HL-60 (cell line): Measurements from ENCODE around the gene PSMC2.

Experiments
- DNase-seq, 2 experiments: peaks; one replicate each; pipeline ENCODE4 v3.0.0-alpha.2; 2010 to 2020; ENCODE audit warnings: low read depth in 1 of 2, low spot score in 1 of 2
- H3K27ac ChIP-seq: fragments of 250-450 bp; sonication (Bioruptor Pico); replicated peaks from 2 replicates; pipeline ENCODE4 v1.5.1; 2020; ENCODE audit warnings: mild to moderate bottlenecking, moderate library complexity
- H3K27me3 ChIP-seq: fragments of 250-450 bp; sonication (Bioruptor Pico); 2 replicates; pipeline ENCODE4 v1.5.1; 2021; ENCODE audit warnings: mild to moderate bottlenecking, moderate library complexity; ENCODE audit not compliant: insufficient read depth, poor library complexity, severe bottlenecking
- H3K4me3 ChIP-seq: replicated peaks from 2 replicates; pipeline ENCODE4 v1.5.1; 2011; ENCODE audit warnings: mild to moderate bottlenecking, control low read depth, low read length; ENCODE audit not compliant: insufficient read depth
- GABPA ChIP-seq: IDR thresholded peaks from 2 replicates; pipeline ENCODE4 v1.6.1; 2012; ENCODE audit warnings: low read depth
- POLR2AphosphoS5 ChIP-seq: IDR thresholded peaks from 2 replicates; pipeline ENCODE4 v1.6.1; 2012; ENCODE audit warnings: low read depth
- REST ChIP-seq: IDR thresholded peaks from 2 replicates; pipeline ENCODE4 v1.6.1; 2012; ENCODE audit warnings: low read depth; ENCODE audit not compliant: insufficient replicate concordance
- SPI1 ChIP-seq: IDR thresholded peaks from 2 replicates; pipeline ENCODE4 v1.6.1; 2012; ENCODE audit warnings: low read depth, mild to moderate bottlenecking, borderline replicate concordance
- TF ChIP-seq, protein P1 (sequence below): IDR thresholded peaks from one replicate; pipeline ENCODE4 v1.5.1; 2011; ENCODE audit warnings: low read length, control low read depth, inconsistent platforms; ENCODE audit not compliant: insufficient read depth

PSMC2 gene

DNA sequence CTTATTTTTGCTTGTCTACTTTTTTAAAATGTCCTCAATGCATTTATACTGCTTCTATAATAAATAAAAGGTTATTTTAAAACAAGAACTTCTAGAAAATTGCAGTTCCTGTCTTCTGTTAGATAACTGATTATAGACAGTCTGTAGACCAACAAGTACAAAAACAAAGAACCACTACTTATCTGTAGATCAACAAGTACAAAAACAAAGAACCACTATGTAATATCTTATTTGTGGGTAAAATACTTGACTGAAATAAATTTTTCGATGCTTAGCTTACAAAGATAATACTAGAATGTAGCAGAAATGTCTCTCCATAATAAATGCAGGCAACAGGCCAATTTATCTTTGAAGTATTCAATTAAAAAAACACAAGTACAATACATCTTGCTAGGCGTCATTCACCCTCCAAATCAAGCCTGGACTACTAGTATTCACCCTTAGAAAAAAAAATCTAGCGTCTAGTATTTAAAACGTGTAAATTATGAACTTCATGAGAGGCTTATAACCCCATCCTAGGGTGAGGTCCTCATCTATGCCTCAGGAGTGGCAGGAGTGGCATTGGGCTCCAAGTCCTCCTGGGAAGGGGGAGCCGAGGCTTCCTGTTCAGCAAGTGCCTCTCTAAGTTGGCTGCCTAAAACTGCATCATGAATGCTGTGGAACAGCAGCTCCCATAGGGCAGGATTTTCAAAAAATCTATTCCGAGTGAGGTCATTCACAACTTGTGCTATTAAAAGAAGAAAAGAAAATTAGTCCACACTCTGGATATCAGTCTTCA, 26.6 kb downstream of the PSMC2 start:
- TF ChIP-seq GABPA (no peak), REST (no peak), POLR2AphosphoS5 (no peak), SPI1 (no peak)
- TF ChIP-seq, protein P1, sequence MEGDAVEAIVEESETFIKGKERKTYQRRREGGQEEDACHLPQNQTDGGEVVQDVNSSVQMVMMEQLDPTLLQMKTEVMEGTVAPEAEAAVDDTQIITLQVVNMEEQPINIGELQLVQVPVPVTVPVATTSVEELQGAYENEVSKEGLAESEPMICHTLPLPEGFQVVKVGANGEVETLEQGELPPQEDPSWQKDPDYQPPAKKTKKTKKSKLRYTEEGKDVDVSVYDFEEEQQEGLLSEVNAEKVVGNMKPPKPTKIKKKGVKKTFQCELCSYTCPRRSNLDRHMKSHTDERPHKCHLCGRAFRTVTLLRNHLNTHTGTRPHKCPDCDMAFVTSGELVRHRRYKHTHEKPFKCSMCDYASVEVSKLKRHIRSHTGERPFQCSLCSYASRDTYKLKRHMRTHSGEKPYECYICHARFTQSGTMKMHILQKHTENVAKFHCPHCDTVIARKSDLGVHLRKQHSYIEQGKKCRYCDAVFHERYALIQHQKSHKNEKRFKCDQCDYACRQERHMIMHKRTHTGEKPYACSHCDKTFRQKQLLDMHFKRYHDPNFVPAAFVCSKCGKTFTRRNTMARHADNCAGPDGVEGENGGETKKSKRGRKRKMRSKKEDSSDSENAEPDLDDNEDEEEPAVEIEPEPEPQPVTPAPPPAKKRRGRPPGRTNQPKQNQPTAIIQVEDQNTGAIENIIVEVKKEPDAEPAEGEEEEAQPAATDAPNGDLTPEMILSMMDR = no peak
- DNase-seq = no peak
- Histone ChIP-seq H3K27ac (no peak overlapping the region), H3K4me3 (no peak overlapping the region), H3K27me3 (no peaks in the 10 kb centered on the region)

DNA sequence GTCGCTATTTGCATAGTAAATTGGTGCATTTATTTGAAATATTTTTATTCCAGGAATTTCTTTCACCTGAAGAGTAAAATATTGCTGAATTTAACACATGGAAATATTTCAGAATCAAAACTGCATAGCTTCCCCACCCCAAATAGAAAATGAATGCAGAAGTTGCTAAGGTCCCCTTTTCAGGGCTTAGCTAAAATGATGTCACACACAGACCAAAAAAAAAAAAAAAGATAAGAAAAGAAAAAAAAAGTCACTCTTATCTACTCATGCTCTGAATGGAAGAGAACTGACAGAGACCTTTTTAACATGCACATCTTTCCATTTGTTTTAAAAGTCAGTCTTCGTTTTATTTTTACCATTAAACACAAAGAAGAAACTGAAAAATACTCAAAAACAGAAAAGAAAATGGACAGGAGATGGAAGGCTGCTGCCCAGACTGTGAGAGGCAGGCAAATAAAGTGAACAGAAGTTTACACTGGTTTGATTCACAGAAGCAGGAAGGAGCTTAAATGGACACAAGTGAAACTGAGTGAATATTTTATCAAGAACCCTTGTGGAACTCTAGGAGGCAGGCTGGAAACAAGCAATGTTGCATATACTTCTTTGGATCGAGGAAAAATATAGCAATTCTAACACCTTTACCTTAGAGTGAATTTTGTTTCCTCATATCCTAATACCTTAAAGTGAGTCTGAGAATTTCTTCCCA, 32.0 kb downstream of the PSMC2 start:
- Histone ChIP-seq H3K27me3 (no peaks in the 10 kb centered on the region), H3K27ac (no peak overlapping the region), H3K4me3 (no peak overlapping the region)
- TF ChIP-seq GABPA (no peak), POLR2AphosphoS5 (no peak)
- DNase-seq = no peak

- no peak for TF ChIP-seq REST
- TF ChIP-seq GABPA = no peak
- TF ChIP-seq POLR2AphosphoS5 = no peak
- TF ChIP-seq, protein P1 = no peak
- no peak for TF ChIP-seq SPI1
- H3K4me3 ChIP-seq = no peak overlapping the region
- no peak for DNase-seq
- H3K27me3 ChIP-seq = no peaks in the 10 kb centered on the region
- no peak overlapping the region for H3K27ac ChIP-seq
These were observed 33.1 kb downstream of the PSMC2 start for GRCh38 chr7:103380395-103381191.
